Fibroblast of the aortic adventitia (primary cell): Measurements from ENCODE around the gene LRP1. TPM values are rescaled to one million over a fixed set of nuclear protein-coding genes. Genes with fewer than 3 reads are reported as not detected.

ENCODE experiments used
- DNase-seq: peaks from one replicate; pipeline ENCODE4 v3.0.0-alpha.2; 2010; ENCODE audit warnings: low read depth
- H3K4me3 ChIP-seq: 2 replicates; pipeline ENCODE4 v1.5.1; 2011; ENCODE audit warnings: low read depth, mild to moderate bottlenecking, control low read depth, low read length, moderate library complexity
- total RNA-seq: library from RNA; depleted of rRNA; stranded (reverse); fragments of >200 nt; gene quantifications from 2 replicates; pipeline ENCODE4 v1.2.3, GENCODE V29; 2012; ENCODE audit warnings: low replicate concordance
- TF ChIP-seq, protein P1 (sequence below): IDR thresholded peaks from 2 replicates; pipeline ENCODE4 v1.5.1; 2011; ENCODE audit warnings: mild to moderate bottlenecking, low read length, control low read depth, inconsistent platforms; ENCODE audit not compliant: insufficient read depth

LRP1 gene
- total RNA-seq, 1 donor: 541 TPM

DNA sequence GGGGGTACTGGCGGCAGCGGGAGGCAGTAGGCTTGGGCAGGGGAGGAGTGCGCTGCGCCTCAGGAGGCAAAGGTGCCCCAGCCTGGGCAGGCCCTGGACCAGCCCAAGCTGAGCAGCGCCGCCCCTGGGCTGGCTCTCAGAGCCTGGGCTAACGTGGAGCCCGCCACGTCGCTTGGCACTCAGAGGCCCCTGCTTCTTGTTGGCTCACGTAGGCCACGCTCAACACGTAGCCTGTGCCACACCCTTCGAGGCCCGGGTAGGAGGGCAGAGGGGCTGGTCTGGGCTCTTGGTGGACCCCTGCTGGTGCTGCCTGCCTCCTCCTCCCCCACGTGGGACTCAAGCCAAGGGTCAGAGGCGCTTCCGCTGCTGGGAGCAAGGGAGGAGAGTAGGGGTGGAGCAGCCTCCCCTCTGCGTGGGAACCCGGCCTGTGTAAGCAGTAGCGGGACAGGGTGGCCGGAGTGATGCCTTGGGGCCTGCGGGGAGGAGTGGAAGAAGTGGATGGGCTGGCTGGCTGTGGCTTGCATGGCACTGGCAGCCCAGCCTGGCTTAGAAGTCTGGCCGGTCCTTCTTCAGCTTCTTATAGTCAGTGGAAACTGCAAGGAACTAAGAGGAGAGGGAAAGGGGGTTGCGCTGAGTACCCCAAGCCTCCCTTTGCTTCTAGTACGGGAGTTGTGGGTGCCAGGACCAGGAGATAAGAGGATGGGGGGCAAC, 106.9 kb downstream of the LRP1 start:
- H3K4me3 ChIP-seq: peak overlapping the region; percentile 13
- DNase-seq: peak; percentile 63
- TF ChIP-seq, protein P1, sequence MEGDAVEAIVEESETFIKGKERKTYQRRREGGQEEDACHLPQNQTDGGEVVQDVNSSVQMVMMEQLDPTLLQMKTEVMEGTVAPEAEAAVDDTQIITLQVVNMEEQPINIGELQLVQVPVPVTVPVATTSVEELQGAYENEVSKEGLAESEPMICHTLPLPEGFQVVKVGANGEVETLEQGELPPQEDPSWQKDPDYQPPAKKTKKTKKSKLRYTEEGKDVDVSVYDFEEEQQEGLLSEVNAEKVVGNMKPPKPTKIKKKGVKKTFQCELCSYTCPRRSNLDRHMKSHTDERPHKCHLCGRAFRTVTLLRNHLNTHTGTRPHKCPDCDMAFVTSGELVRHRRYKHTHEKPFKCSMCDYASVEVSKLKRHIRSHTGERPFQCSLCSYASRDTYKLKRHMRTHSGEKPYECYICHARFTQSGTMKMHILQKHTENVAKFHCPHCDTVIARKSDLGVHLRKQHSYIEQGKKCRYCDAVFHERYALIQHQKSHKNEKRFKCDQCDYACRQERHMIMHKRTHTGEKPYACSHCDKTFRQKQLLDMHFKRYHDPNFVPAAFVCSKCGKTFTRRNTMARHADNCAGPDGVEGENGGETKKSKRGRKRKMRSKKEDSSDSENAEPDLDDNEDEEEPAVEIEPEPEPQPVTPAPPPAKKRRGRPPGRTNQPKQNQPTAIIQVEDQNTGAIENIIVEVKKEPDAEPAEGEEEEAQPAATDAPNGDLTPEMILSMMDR: no peak

DNA sequence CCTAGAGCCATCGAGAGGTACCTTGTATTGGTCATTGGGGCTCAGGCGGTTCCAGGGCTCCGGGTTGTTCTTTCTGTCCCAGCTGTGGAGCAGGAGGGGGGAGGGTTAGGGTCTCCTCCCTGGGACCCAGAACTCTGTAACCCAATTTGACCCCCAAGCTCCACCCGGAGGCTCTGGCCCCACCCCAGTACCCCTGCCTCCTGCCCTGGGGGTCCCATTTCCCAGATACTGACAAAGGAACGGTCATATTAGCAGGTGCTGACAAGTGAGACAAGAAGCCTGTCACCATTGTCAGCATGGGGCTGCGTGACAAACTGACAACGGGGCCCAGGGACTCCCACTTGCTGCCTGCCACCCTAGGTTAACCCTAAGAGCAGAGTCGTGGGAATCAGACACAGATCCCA, 107.4 kb downstream of the LRP1 start:
- H3K4me3 ChIP-seq: peak overlapping the region; percentile 5
- TF ChIP-seq, protein P1: no peak
- DNase-seq: no peak

DNA sequence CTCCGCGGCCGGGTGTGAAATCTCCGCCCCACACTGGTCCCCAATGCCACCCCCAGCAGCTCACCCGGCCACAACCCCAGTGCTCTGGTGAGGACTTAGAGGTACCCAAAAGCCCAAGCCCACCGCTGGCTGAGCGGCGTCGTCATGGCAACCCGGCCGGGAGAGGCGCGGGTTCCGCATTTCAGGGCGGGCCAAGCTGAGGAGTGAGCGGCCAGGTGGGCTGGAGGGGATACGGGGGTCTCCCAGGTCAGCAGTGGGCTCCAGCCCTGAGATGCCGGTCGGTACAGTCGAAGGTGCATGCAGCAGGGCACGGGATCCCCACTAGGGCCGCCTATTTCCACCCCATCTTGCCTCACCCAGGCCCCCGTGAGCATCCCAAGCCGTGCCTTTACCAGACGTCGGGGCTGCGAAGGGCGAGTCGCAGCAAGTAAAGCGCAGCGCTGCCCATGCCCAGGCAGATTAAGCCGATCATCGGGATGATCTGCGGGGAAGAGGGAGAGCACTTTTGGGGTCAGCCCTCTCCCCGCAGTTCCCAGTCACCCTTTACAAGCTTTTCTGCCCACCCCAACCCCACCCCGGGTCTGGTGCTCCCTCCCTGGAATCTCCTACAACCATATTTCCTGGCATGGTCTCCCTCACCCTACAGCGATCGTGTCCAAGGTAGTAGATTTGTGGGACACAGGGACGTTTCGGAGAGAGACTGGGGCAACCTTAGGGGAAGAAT, 108.1 kb downstream of the LRP1 start:
- DNase-seq: no peak
- H3K4me3 ChIP-seq: peak overlapping the region; percentile 50
- TF ChIP-seq, protein P1: no peak

DNA sequence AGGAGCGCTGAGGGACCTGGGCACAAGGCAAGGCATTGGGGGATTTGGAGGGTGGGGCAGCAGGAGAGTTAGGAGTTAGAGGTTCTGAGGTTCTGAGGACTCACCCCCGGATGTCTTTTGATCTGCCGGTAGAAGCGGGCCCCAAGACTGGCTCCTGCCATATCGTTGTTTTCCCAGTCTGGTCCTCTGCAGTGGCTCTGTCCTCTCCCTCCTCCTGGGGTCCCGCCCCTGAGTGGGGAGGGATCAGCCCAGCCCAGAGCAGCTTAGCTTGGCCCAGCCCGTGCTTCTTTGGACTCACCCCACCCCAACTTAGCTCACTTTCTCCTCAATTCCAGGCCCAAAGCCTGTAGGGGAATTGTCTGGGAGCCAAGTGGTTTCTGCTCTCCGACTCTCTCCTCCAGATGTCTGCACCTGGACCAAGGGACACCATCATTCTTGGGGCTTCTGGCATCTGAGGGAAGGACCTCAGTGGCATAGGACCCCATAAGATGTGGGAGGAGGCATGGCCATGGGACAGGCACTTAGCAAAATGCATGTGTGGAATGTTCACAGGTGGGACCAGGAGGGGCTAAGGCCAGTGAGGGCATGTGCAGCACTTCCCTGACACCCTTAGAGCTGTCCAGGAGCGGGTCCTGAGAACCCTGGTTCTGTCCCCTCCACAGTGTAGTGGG, 108.8 kb downstream of the LRP1 start:
- DNase-seq: peak; percentile 66
- peak overlapping the region; percentile 50 for H3K4me3 ChIP-seq
- TF ChIP-seq, protein P1: no peak

DNA sequence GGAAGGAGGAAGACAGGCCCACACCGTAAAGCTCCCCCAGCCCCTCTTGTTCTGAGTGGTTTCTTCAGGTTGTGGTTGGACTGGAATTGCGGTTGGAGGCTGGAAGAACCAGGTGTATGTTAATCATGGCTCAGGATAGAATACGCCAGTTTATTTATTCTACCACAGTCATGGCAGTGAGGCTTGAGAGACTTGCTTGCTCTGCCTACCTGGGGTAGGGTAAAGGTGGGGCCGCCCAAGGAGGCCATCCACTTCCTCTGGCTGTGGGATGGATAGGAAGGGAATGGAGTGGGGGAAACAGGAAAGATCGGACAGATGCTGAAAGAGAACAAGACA, 109.3 kb downstream of the LRP1 start:
- H3K4me3 ChIP-seq: no peak overlapping the region
- TF ChIP-seq, protein P1: no peak
- no peak for DNase-seq

DNA sequence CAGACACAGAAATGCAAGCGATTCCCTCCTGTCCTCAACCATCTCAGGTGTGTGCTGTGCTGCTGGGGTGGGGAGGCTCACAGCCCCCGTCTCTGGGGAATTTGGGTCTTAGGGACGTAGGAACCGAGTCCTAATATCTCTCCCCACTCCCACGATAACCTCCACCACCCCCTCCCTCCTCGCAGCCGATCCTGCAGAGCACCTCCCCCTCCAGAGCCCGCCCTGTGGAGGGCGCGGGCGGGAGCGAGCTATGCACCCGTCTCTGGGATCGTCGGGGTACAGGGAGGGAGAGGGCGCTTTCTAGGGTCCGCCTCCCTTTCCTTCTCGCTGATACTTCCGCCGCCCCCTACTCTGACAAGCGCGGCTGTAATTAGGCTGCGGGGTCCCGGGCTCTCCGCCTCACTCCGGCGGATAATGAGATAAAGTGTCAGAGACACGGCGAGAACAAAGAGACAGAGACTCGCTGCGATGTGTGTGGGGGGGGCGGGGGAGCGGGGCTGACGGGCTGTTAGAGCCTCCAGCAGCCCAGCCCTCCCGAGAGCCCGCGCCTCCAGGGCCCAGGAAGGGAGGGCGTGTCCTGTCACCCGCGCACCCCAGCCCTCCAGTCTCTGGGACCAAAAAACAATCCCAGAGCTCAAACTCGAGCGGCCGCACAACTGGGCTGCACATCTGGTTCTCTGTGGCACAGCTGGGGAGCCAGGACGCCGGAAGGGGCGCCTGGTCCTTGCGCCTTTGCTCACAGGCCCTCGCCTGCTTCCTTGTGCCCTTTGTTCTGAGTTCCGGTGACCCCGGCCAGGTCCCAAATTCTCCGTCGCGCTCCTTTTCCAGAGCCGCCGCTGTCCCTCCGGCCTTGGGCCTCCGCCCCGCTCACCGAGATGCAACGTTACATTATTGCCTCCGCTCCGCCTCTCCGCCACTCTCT, 109.9 kb downstream of the LRP1 start:
- TF ChIP-seq, protein P1: no peak
- DNase-seq: no peak
- H3K4me3 ChIP-seq: peak overlapping the region; percentile 58
